22Rv1 (cell line): ENCODE measurements around the gene HSPB9.
"Not testable (repeated sequence)": the region's sequence is repeated elsewhere in the genome, so short reads cannot be mapped to it uniquely, and the experiment has no call there.

Experiments used
- H3K27ac ChIP-seq: fragments of 450-650 bp; 2 replicates; pipeline ENCODE4 v1.5.1; 2017
- CTCF ChIP-seq: fragments of 450-650 bp; IDR thresholded peaks from 2 replicates; pipeline ENCODE4 v1.5.1; 2017; ENCODE audit warnings: mild to moderate bottlenecking
- ZFX ChIP-seq: fragments of 450-650 bp; IDR thresholded peaks from 2 replicates; pipeline ENCODE4 v1.6.1; 2017; ENCODE audit warnings: antibody characterized with exemption, borderline replicate concordance

The HSPB9 gene

GRCh38 chr17:42133461-42134041 lies 10.9 kb downstream of the HSPB9 start:
- no peak overlapping the region for H3K27ac ChIP-seq
- no peak for TF ChIP-seq ZFX
- TF ChIP-seq CTCF = no peak

GRCh38 chr17:42135151-42135550 lies 12.5 kb downstream of the HSPB9 start:
- H3K27ac ChIP-seq = peak overlapping the region; percentile 70
- no peak for TF ChIP-seq CTCF
- no peak for TF ChIP-seq ZFX

- H3K27ac ChIP-seq = peak overlapping the region; percentile 70
- TF ChIP-seq CTCF (no peak), ZFX (no peak)
Observed at GRCh38 chr17:42135664-42136653, 13.4 kb downstream of the HSPB9 start.

- H3K27ac ChIP-seq = peak overlapping the region; percentile 70
- TF ChIP-seq ZFX (no peak), CTCF (no peak)
Observed at GRCh38 chr17:42136654-42137051, 14.0 kb downstream of the HSPB9 start.

GRCh38 chr17:42138749-42139492 lies 16.3 kb downstream of the HSPB9 start:
- H3K27ac ChIP-seq = no peak overlapping the region
- TF ChIP-seq ZFX (no peak), CTCF (no peak)

- H3K27ac ChIP-seq = not testable (repeated sequence)
Observed at GRCh38 chr17:42140690-42141089, 18.1 kb downstream of the HSPB9 start.

- no peak overlapping the region for H3K27ac ChIP-seq
- no peak for TF ChIP-seq CTCF
- no peak for TF ChIP-seq ZFX
Observed at GRCh38 chr17:42141382-42141781, 18.8 kb downstream of the HSPB9 start.
